Naive thymus-derived CD4-positive, alpha-beta T cell (primary cell): Measurements from ENCODE around the gene NIP7. TPM values are rescaled to one million over a fixed set of nuclear protein-coding genes. Genes with fewer than 3 reads are reported as not detected.

ENCODE experiments used
- ATAC-seq: fragments of 150-1000 bp; cut with Tn5 transposase; 2 replicates; pipeline ENCODE4 v1.10.0; 2021; ENCODE audit warnings: mild to moderate bottlenecking, moderate library complexity
- CTCF ChIA-PET: fragments of 350-600 bp; sonication (Branson Sonifier 250); formaldehyde crosslinking; loops from one replicate; lab custom pipeline; 2021; ENCODE audit warnings: antibody characterized with exemption; lab: Charles Lee
- POLR2A ChIA-PET: fragments of 350-600 bp; sonication (Branson Sonifier 250); formaldehyde crosslinking; loops from one replicate; lab custom pipeline; 2021; ENCODE audit warnings: antibody characterized with exemption, inconsistent platforms; lab: Charles Lee
- DNase-seq, 9 donors: peaks; one replicate each; pipeline versions ENCODE4 v3.0.0 to v3.0.0-alpha.2; 2020 to 2022; ENCODE audit warnings: mixed read lengths in 1 of 9
- H3K27ac ChIP-seq: one replicate; pipeline ENCODE4 v1.7.0; 2013; ENCODE audit warnings: mild to moderate bottlenecking, low read depth, low read length, moderate library complexity
- H3K27me3 ChIP-seq, 2 donors: one replicate each; pipeline ENCODE4 v1.7.0; 2013; ENCODE audit warnings: low read length in 2 of 2, mild to moderate bottlenecking in 2 of 2, moderate library complexity in 2 of 2; ENCODE audit not compliant: control insufficient read depth in 2 of 2, insufficient read depth in 2 of 2
- H3K36me3 ChIP-seq, 3 experiments: 1 replicate in 2 of 3; 2 replicates in 1 of 3; pipeline ENCODE4 v1.7.0; 2013; ENCODE audit warnings: low read length in 3 of 3, mild to moderate bottlenecking in 3 of 3, moderate library complexity in 1 of 3; ENCODE audit not compliant: insufficient read depth in 3 of 3, control insufficient read depth in 2 of 3
- H3K4me1 ChIP-seq, 2 donors: one replicate each; pipeline ENCODE4 v1.7.0; 2013; ENCODE audit warnings: low read length in 2 of 2, mild to moderate bottlenecking in 2 of 2, moderate library complexity in 1 of 2; ENCODE audit not compliant: control insufficient read depth in 2 of 2, insufficient read depth in 2 of 2
- H3K4me3 ChIP-seq: 2 replicates; pipeline ENCODE4 v1.7.0; 2013; ENCODE audit warnings: mild to moderate bottlenecking, low read length
- H3K9me3 ChIP-seq, 3 experiments: 1 replicate in 2 of 3; 2 replicates in 1 of 3; pipeline ENCODE4 v1.7.0; 2013; ENCODE audit warnings: low read length in 3 of 3; ENCODE audit not compliant: control insufficient read depth in 2 of 3
- H3K27ac Mint-ChIP-seq, 9 donors: one replicate each; pipeline ENCODE4 v1.8.0; 2020 to 2022; ENCODE audit warnings: mixed read lengths in 9 of 9, mild to moderate bottlenecking in 8 of 9, moderate library complexity in 5 of 9, inconsistent platforms in 2 of 9
- H3K27me3 Mint-ChIP-seq, 5 donors: one replicate each; pipeline ENCODE4 v1.8.0; 2021 to 2022; ENCODE audit warnings: mixed read lengths in 5 of 5, mild to moderate bottlenecking in 1 of 5
- H3K36me3 Mint-ChIP-seq, 5 donors: one replicate each; pipeline ENCODE4 v1.8.0; 2020 to 2022; ENCODE audit warnings: mixed read lengths in 5 of 5, mild to moderate bottlenecking in 3 of 5, inconsistent platforms in 1 of 5
- H3K4me1 Mint-ChIP-seq, 7 donors: one replicate each; pipeline ENCODE4 v1.8.0; 2020 to 2022; ENCODE audit warnings: mixed read lengths in 7 of 7, mild to moderate bottlenecking in 3 of 7, inconsistent platforms in 1 of 7
- H3K4me3 Mint-ChIP-seq, 10 donors: one replicate each; pipeline ENCODE4 v1.8.0; 2020 to 2022; ENCODE audit warnings: mild to moderate bottlenecking in 10 of 10, mixed read lengths in 10 of 10, moderate library complexity in 6 of 10, inconsistent platforms in 2 of 10
- H3K9me3 Mint-ChIP-seq, 11 donors: one replicate each; pipeline ENCODE4 v1.8.0; 2020 to 2022; ENCODE audit warnings: mixed read lengths in 11 of 11, mild to moderate bottlenecking in 4 of 11, inconsistent platforms in 1 of 11, moderate library complexity in 1 of 11
- intact Hi-C, 2 donors: fragments of 100-400 bp; cut with micrococcal nuclease; formaldehyde crosslinking; loops; one replicate each; pipeline ENCODE4 v1.15.1; 2023
- polyA plus RNA-seq, 2 donors: library from polyadenylated mRNA; unstranded; fragments of 300-500 nt; fragmentation: Illumina TruSeq; gene quantifications; one replicate each; pipeline ENCODE4 v1.2.3, GENCODE V29; 2021
- total RNA-seq, 6 experiments: library from RNA in 5 of 6; stranded (reverse) in 5 of 6; gene quantifications; 1 replicate in 5 of 6; 2 replicates in 1 of 6; pipeline ENCODE4 v1.2.3 and lab custom pipeline; 2021 to 2026

Gene NIP7
- total and polyA plus RNA-seq, 7 experiments from 2014 or later = 19.5 to 40.9 (median 28.2) TPM

GRCh38 chr16:69329369-69330285 lies 9.9 kb upstream of the NIP7 start:
- peak in 2 of 9 donors; percentile 25 to 33 for DNase-seq
- Histone ChIP-seq H3K9me3 (no peaks in the 10 kb centered on the region), H3K4me1 (peaks cover 13 to 37% of the 10 kb centered on the region in 2 donors), H3K27ac (peak overlapping the region; percentile 90), H3K36me3 (peaks cover 5 to 50% (median 5%) of the 10 kb centered on the region in 3 experiments), H3K27me3 (no peaks in the 10 kb centered on the region), H3K4me3 (peak overlapping the region; percentile 64)
- ATAC-seq = peak; percentile 65
- Mint-ChIP-seq H3K27ac (peak overlapping the region in 8 of 9 donors; percentile 17 to 77 (median 56)), H3K9me3 (no peaks in the 10 kb centered on the region), H3K4me3 (peak overlapping the region; percentile 68 to 87 (median 76)), H3K36me3 (peaks cover 0 to 26% (median 14%) of the 10 kb centered on the region in 5 donors), H3K27me3 (no peaks in the 10 kb centered on the region), H3K4me1 (peaks cover 16 to 72% (median 61%) of the 10 kb centered on the region in 7 donors)
- POLR2A ChIA-PET = interaction anchor here (0.7 to 4.6 kb wide), 7 partner anchors 10 to 197 kb away, joined by 3 to 46 read pairs (median 5); partner anchors contain the start of genes CHTF8, COG8, NIP7 and UTP4
- intact Hi-C loops = loop anchor here (1.0 to 10.0 kb wide), 8 partner anchors 10 to 1245 kb away; partner anchors contain the start of genes COG8 (in 2 of the 2), NIP7 (in 2 of the 2), VPS4A (in 2 of the 2) and CHTF8 (in 1 of the 2)
- CTCF ChIA-PET = interaction anchor here (0.6 to 2.4 kb wide), 4 partner anchors 11 to 180 kb away, joined by 3 to 13 read pairs (median 4); partner anchors contain the start of gene NIP7

GRCh38 chr16:69330286-69331109 lies 9.1 kb upstream of the NIP7 start, which contains the start of gene PDF:
Gene PDF, minus strand, starts transcription at chr16:69330588. Its CDS starts 18 bp downstream, at chr16:69330570.
- ATAC-seq = peak; percentile 97
- peak; percentile 61 to 91 (median 72) for DNase-seq
- Mint-ChIP-seq H3K36me3 (peaks cover 4 to 26% (median 14%) of the 10 kb centered on the region in 5 donors), H3K27me3 (no peaks in the 10 kb centered on the region), H3K9me3 (no peaks in the 10 kb centered on the region), H3K27ac (peak within 1 kb of the TSS; percentile 36 to 80 (median 62)), H3K4me1 (peaks cover 16 to 72% (median 54%) of the 10 kb centered on the region in 7 donors), H3K4me3 (peak within 1 kb of the TSS; percentile 69 to 87 (median 76))
- Histone ChIP-seq H3K27me3 (no peaks in the 10 kb centered on the region), H3K4me3 (peak within 1 kb of the TSS; percentile 64), H3K27ac (peak within 1 kb of the TSS; percentile 90), H3K4me1 (peaks cover 13 to 37% of the 10 kb centered on the region in 2 donors), H3K9me3 (no peaks in the 10 kb centered on the region), H3K36me3 (peaks cover 10 to 52% (median 13%) of the 10 kb centered on the region in 3 experiments)
- ChIA-PET CTCF (interaction anchor here (0.6 to 2.4 kb wide), 3 partner anchors 10 to 207 kb away, joined by 3 to 13 read pairs (median 4); partner anchors contain the start of gene NIP7), POLR2A (interaction anchor here (0.6 to 4.6 kb wide), 7 partner anchors 10 to 432 kb away, joined by 3 to 46 read pairs (median 4); partner anchors contain the start of genes COG8 and NIP7)
- intact Hi-C loops = loop anchor here (1.0 to 10.0 kb wide), 8 partner anchors 9 to 1246 kb away; partner anchors contain the start of genes COG8 (in 2 of the 2), NIP7 (in 2 of the 2), VPS4A (in 2 of the 2) and CHTF8 (in 1 of the 2)

GRCh38 chr16:69334696-69335095 lies 4.9 kb upstream of the NIP7 start:
- Mint-ChIP-seq H3K27ac (no peak overlapping the region), H3K4me3 (peak overlapping the region in 1 of 10 donors; percentile 34), H3K36me3 (peaks cover 8 to 32% (median 20%) of the 10 kb centered on the region in 5 donors), H3K27me3 (no peaks in the 10 kb centered on the region), H3K9me3 (no peaks in the 10 kb centered on the region), H3K4me1 (peaks cover 25 to 76% (median 47%) of the 10 kb centered on the region in 7 donors)
- ATAC-seq = no peak
- Histone ChIP-seq H3K27me3 (no peaks in the 10 kb centered on the region), H3K36me3 (peaks cover 10 to 43% (median 18%) of the 10 kb centered on the region in 3 experiments), H3K4me1 (peaks cover 8 to 18% of the 10 kb centered on the region in 2 donors), H3K4me3 (no peak overlapping the region), H3K27ac (no peak overlapping the region), H3K9me3 (no peaks in the 10 kb centered on the region)
- ChIA-PET POLR2A (interaction anchor here (1.0 kb wide), 1 partner anchor 13 kb away, joined by 3 read pairs; no protein-coding TSS in a partner anchor), CTCF (no interaction called here)
- intact Hi-C loops = loop anchor here in 1 of 2 donors (5.0 to 10.0 kb wide), 3 partner anchors 230 to 1250 kb away; partner anchors contain the start of genes NFAT5, NFATC3 and TANGO6
- no peak for DNase-seq

GRCh38 chr16:69338557-69339288 lies 849 bp upstream of the NIP7 start:
- CTCF ChIA-PET = interaction anchor here (0.6 to 1.2 kb wide), 2 partner anchors 12 to 90 kb away, joined by 3 to 5 read pairs; no protein-coding TSS in a partner anchor
- peak overlapping the region; percentile 80 for H3K4me3 ChIP-seq
- ATAC-seq = no peak
- H3K36me3 Mint-ChIP-seq = peaks cover 9 to 39% (median 26%) of the 10 kb centered on the region in 5 donors
- no peaks in the 10 kb centered on the region for H3K27me3 Mint-ChIP-seq
- H3K4me1 ChIP-seq = peaks cover 20 to 25% of the 10 kb centered on the region in 2 donors
- peak overlapping the region; percentile 86 for H3K27ac ChIP-seq
- H3K27ac Mint-ChIP-seq = peak overlapping the region; percentile 92 to 99 (median 98)
- H3K9me3 ChIP-seq = no peaks in the 10 kb centered on the region
- DNase-seq = peak in 1 of 9 donors; percentile 66
- no peaks in the 10 kb centered on the region for H3K27me3 ChIP-seq
- no peaks in the 10 kb centered on the region for H3K9me3 Mint-ChIP-seq
- POLR2A ChIA-PET = interaction anchor here (0.6 to 5.1 kb wide), 12 partner anchors 9 to 951 kb away, joined by 3 to 46 read pairs (median 4); partner anchors contain the start of genes AARS1, PDF, TERF2 and TMED6
- peak overlapping the region; percentile 97 to 100 (median 99) for H3K4me3 Mint-ChIP-seq
- intact Hi-C loops = loop anchor here (1.0 to 10.0 kb wide), 13 partner anchors 8 to 1254 kb away; partner anchors contain the start of genes CYB5B (in 2 of the 2), PDF (in 2 of the 2), VPS4A (in 2 of the 2) and CHTF8 (in 1 of the 2)
- peaks cover 17 to 57% (median 18%) of the 10 kb centered on the region in 3 experiments for H3K36me3 ChIP-seq
- peaks cover 36 to 77% (median 55%) of the 10 kb centered on the region in 7 donors for H3K4me1 Mint-ChIP-seq

GRCh38 chr16:69340095-69340644 lies 598 bp downstream of the NIP7 start:
- Histone ChIP-seq H3K36me3 (peaks cover 8 to 48% (median 8%) of the 10 kb centered on the region in 3 experiments), H3K9me3 (no peaks in the 10 kb centered on the region), H3K27me3 (no peaks in the 10 kb centered on the region), H3K4me1 (peaks cover 20 to 25% of the 10 kb centered on the region in 2 donors), H3K4me3 (peak overlapping the region; percentile 80), H3K27ac (peak overlapping the region; percentile 86)
- DNase-seq (peak in 2 of 9 donors; percentile 8 to 20), ATAC-seq (no peak)
- H3K27me3 Mint-ChIP-seq = no peaks in the 10 kb centered on the region
- H3K4me1 Mint-ChIP-seq = peaks cover 31 to 63% (median 49%) of the 10 kb centered on the region in 7 donors
- ChIA-PET POLR2A (interaction anchor here (0.7 to 5.1 kb wide), 11 partner anchors 10 to 224 kb away, joined by 3 to 46 read pairs (median 4); partner anchors contain the start of genes PDF and VPS4A), CTCF (interaction anchor here (0.6 to 2.5 kb wide), 3 partner anchors 10 to 781 kb away, joined by 3 to 13 read pairs (median 4); partner anchors contain the start of gene PDF)
- H3K9me3 Mint-ChIP-seq = no peaks in the 10 kb centered on the region
- peak overlapping the region; percentile 95 to 99 (median 98) for H3K27ac Mint-ChIP-seq
- peaks cover 5 to 29% (median 20%) of the 10 kb centered on the region in 5 donors for H3K36me3 Mint-ChIP-seq
- H3K4me3 Mint-ChIP-seq = peak overlapping the region; percentile 97 to 100 (median 99)
- intact Hi-C loops = no loop called here
